Smooth muscle cell (in vitro differentiated cells): ENCODE results near the gene STX2. TPM values are rescaled to one million over a fixed set of nuclear protein-coding genes. Genes with fewer than 3 reads are reported as not detected.

Source experiments
- DNase-seq: peaks from one replicate; lab custom pipeline; 2025; ENCODE audit not compliant: unreplicated experiment; lab: John Stamatoyannopoulos, UW
- H2AFZ ChIP-seq: fragments of 200-600 bp; sonication (generic); 2 replicates; pipeline ENCODE4 v1.6.0; 2016; ENCODE audit warnings: antibody characterized with exemption, low read depth, mild to moderate bottlenecking
- H3F3A ChIP-seq: fragments of 200-600 bp; sonication (generic); 2 replicates; pipeline ENCODE4 v1.6.0; 2017; ENCODE audit warnings: antibody characterized with exemption, low read depth
- H3K27ac ChIP-seq: fragments of 200-600 bp; sonication (generic); 2 replicates; pipeline ENCODE4 v1.5.1; 2016; ENCODE audit warnings: low read depth, mild to moderate bottlenecking
- H3K27me3 ChIP-seq: fragments of 200-600 bp; sonication (generic); 2 replicates; pipeline ENCODE4 v1.6.1; 2016; ENCODE audit warnings: low read depth, mild to moderate bottlenecking
- H3K36me3 ChIP-seq: fragments of 200-600 bp; sonication (generic); 2 replicates; pipeline ENCODE4 v1.5.1; 2016; ENCODE audit warnings: low read depth
- H3K4me1 ChIP-seq: fragments of 200-600 bp; sonication (generic); 2 replicates; pipeline ENCODE4 v1.5.1; 2016; ENCODE audit warnings: low read depth
- H3K4me2 ChIP-seq: fragments of 200-600 bp; sonication (generic); 2 replicates; pipeline ENCODE4 v1.6.0; 2016; ENCODE audit warnings: mild to moderate bottlenecking
- H3K4me3 ChIP-seq: fragments of 200-600 bp; sonication (generic); 2 replicates; pipeline ENCODE4 v1.5.1; 2016; ENCODE audit warnings: mild to moderate bottlenecking
- H3K79me2 ChIP-seq: fragments of 200-600 bp; sonication (generic); 2 replicates; pipeline ENCODE4 v1.6.0; 2016; ENCODE audit warnings: low read depth, mild to moderate bottlenecking
- H3K9ac ChIP-seq: fragments of 200-600 bp; sonication (generic); 2 replicates; pipeline ENCODE4 v1.6.0; 2016; ENCODE audit warnings: low read depth
- H3K9me3 ChIP-seq: fragments of 200-600 bp; sonication (generic); replicated peaks from 2 replicates; pipeline ENCODE4 v1.5.1; 2016; ENCODE audit warnings: low read depth
- H4K20me1 ChIP-seq: fragments of 200-600 bp; sonication (generic); 2 replicates; pipeline ENCODE4 v1.6.0; 2016; ENCODE audit warnings: low read depth
- WGBS: methylation state at CpG from one replicate; pipeline ENCODE4 v1.1.7; 2016; ENCODE audit warnings: low lambda C conversion rate; 5-methylcytosine and 5-hydroxymethylcytosine counted together
- polyA plus RNA-seq: library from polyadenylated mRNA; unstranded; fragments of >200 nt; fragmentation: Nextera tagmentation; extraction: Ambion mirVana; gene quantifications from 2 replicates; pipeline ENCODE4 v1.2.1, GENCODE V29; 2016
- total RNA-seq: library from RNA; depleted of rRNA; stranded (reverse); fragments of >200 nt; gene quantifications from 2 replicates; pipeline ENCODE4 v1.2.3, GENCODE V29; 2014
- TF ChIP-seq, protein P1 (sequence below): fragments of 200-600 bp; sonication (generic); IDR thresholded peaks from 2 replicates; pipeline ENCODE4 v1.5.1; 2017; ENCODE audit warnings: borderline replicate concordance, mild to moderate bottlenecking, antibody characterized with exemption; ENCODE audit not compliant: insufficient read depth, poor library complexity, severe bottlenecking

Gene STX2
- total and polyA plus RNA-seq, 2 experiments from 2014 or later, result 25.3 to 32.8 TPM

GRCh38 chr12:130744274-130744673, 94.8 kb downstream of the STX2 start:
- Histone ChIP-seq H3K36me3 (no peaks in the 10 kb centered on the region), H3F3A (no peaks in the 10 kb centered on the region), H3K4me1 (no peaks in the 10 kb centered on the region), H3K4me2 (no peak overlapping the region), H3K9me3 (no peaks in the 10 kb centered on the region), H3K79me2 (no peaks in the 10 kb centered on the region), H3K27ac (no peak overlapping the region), H3K9ac (no peak overlapping the region), H3K27me3 (peaks cover 7% of the 10 kb centered on the region), H2AFZ (no peak overlapping the region), H4K20me1 (no peaks in the 10 kb centered on the region), H3K4me3 (no peak overlapping the region)
- WGBS, result 83% methylated on average over 5 of the region's 5 CpGs
- no peak for DNase-seq
- TF ChIP-seq, protein P1, sequence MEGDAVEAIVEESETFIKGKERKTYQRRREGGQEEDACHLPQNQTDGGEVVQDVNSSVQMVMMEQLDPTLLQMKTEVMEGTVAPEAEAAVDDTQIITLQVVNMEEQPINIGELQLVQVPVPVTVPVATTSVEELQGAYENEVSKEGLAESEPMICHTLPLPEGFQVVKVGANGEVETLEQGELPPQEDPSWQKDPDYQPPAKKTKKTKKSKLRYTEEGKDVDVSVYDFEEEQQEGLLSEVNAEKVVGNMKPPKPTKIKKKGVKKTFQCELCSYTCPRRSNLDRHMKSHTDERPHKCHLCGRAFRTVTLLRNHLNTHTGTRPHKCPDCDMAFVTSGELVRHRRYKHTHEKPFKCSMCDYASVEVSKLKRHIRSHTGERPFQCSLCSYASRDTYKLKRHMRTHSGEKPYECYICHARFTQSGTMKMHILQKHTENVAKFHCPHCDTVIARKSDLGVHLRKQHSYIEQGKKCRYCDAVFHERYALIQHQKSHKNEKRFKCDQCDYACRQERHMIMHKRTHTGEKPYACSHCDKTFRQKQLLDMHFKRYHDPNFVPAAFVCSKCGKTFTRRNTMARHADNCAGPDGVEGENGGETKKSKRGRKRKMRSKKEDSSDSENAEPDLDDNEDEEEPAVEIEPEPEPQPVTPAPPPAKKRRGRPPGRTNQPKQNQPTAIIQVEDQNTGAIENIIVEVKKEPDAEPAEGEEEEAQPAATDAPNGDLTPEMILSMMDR, result no peak

DNA sequence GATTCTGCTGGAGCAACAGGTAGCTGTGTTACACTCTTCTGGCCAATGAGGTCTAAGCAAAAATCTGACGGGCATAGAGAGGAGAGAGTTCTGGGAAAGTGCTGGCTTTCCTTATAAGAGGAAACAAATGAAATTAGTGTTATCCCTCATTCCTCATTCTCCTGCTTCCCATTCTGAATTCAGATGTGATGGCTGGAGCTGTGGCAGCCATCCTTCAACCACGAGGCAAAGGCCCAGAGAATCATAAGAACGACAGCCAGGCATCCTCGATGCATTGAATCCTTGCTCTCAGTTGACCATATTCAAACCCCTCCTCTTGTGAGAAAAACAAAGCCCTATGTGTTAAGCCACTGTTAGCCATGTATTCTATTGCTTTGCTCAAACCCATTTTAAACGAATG, 95.4 kb downstream of the STX2 start:
- Histone ChIP-seq H3K4me3 (no peak overlapping the region), H3K79me2 (no peaks in the 10 kb centered on the region), H3K4me1 (no peaks in the 10 kb centered on the region), H3F3A (no peaks in the 10 kb centered on the region), H4K20me1 (no peaks in the 10 kb centered on the region), H2AFZ (no peak overlapping the region), H3K27ac (no peak overlapping the region), H3K4me2 (no peak overlapping the region), H3K27me3 (peaks cover 7% of the 10 kb centered on the region), H3K9ac (no peak overlapping the region), H3K36me3 (no peaks in the 10 kb centered on the region), H3K9me3 (no peaks in the 10 kb centered on the region)
- WGBS, result 91% methylated on average over 5 of the region's 5 CpGs
- no peak for DNase-seq
- TF ChIP-seq, protein P1, result no peak

DNA sequence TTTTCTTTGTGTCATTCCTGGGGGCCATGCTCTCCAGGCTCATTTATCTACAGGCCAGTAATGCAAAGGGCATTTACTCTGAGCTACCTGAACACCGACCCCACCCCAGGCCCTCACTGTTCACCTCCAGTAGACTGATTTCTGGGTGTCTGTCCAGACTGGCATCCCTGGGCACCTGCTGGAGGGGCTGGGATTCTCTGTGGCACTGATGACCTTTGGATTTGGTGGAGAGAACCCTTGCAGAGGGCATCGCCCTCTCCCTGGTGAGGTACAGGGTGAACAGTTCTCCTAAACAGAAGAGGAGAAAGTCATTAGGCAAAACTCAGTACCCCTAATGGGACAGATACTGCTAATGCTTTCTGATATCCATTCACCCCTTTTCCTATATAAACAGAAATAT, 95.9 kb downstream of the STX2 start:
- Histone ChIP-seq H4K20me1 (no peaks in the 10 kb centered on the region), H3K79me2 (no peaks in the 10 kb centered on the region), H3F3A (no peaks in the 10 kb centered on the region), H3K9ac (no peak overlapping the region), H3K9me3 (no peaks in the 10 kb centered on the region), H2AFZ (no peak overlapping the region), H3K36me3 (no peaks in the 10 kb centered on the region), H3K4me3 (no peak overlapping the region), H3K4me1 (no peaks in the 10 kb centered on the region), H3K27ac (no peak overlapping the region), H3K27me3 (peaks cover 7% of the 10 kb centered on the region), H3K4me2 (no peak overlapping the region)
- DNase-seq, result no peak
- TF ChIP-seq, protein P1, result no peak
- 93% methylated on average over 2 of the region's 2 CpGs for WGBS

DNA sequence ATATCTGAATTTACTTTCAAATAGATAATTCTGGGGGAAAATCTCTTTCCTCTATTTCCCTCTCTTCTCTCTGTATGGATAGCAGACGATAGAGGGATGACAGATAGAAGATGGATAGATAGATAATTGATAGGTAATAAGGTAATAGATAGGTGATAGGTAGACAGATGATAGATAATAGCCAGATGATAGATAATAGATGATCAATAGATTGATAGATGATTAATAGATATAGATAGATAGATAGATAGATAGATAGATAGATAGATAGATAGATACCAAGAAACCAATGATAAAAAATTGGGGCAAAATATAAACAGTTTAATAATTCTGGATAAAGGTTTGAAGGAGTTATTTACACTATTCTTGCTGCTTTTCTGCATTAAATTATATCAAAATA, 96.3 kb downstream of the STX2 start:
- Histone ChIP-seq H2AFZ (no peak overlapping the region), H3K36me3 (no peaks in the 10 kb centered on the region), H3K4me3 (no peak overlapping the region), H4K20me1 (no peaks in the 10 kb centered on the region), H3K79me2 (no peaks in the 10 kb centered on the region), H3K4me1 (no peaks in the 10 kb centered on the region), H3F3A (no peaks in the 10 kb centered on the region), H3K27ac (no peak overlapping the region), H3K27me3 (peaks cover 7% of the 10 kb centered on the region), H3K9ac (no peak overlapping the region), H3K9me3 (no peaks in the 10 kb centered on the region), H3K4me2 (no peak overlapping the region)
- DNase-seq, result no peak
- WGBS, result 94% methylated on average over 1 of the region's 1 CpG
- TF ChIP-seq, protein P1, result no peak
